Measurements from ENCODE around the gene DAPK2.

DAPK2 gene

GRCh38 chr15:63946524-63947065 lies 99.7 kb downstream of the DAPK2 start:
- TF ChIP-seq, protein P1, sequence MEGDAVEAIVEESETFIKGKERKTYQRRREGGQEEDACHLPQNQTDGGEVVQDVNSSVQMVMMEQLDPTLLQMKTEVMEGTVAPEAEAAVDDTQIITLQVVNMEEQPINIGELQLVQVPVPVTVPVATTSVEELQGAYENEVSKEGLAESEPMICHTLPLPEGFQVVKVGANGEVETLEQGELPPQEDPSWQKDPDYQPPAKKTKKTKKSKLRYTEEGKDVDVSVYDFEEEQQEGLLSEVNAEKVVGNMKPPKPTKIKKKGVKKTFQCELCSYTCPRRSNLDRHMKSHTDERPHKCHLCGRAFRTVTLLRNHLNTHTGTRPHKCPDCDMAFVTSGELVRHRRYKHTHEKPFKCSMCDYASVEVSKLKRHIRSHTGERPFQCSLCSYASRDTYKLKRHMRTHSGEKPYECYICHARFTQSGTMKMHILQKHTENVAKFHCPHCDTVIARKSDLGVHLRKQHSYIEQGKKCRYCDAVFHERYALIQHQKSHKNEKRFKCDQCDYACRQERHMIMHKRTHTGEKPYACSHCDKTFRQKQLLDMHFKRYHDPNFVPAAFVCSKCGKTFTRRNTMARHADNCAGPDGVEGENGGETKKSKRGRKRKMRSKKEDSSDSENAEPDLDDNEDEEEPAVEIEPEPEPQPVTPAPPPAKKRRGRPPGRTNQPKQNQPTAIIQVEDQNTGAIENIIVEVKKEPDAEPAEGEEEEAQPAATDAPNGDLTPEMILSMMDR (IDR thresholded peaks at IDR 0.05; ENCODE audit: insufficient read depth, missing control alignments) = no peak
- no peak for FAIRE-seq
- no peak for DNase-seq (ENCODE audit: insufficient read length, low spot score)

DNA sequence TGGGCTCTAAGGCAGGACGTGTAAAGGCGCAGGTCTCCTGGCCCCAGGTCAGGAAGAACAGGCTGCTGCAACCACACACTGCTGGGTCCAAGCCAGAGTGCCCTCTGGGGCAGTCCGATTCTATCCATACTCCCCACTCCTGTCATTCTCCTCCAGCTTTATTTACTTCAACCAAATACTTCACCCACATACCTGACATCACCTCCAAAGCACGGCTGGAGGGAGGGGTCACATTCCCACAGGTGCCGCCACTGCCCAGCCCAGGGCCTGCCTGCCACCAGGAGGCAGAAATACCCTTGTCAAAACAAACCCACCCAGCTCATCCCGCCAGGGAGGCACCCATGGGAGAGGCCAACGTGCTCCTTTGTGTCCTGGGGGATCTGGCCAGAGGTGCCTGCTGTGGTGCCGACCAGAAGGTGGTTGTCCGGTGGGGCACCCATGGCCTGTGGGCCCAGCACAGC lies 100.4 kb downstream of the DAPK2 start:
- DNase-seq (ENCODE audit: insufficient read length, low spot score) = no peak
- no peak for FAIRE-seq
- TF ChIP-seq, protein P1 (IDR thresholded peaks at IDR 0.05; ENCODE audit: insufficient read depth, missing control alignments) = no peak

- TF ChIP-seq, protein P1 (IDR thresholded peaks at IDR 0.05; ENCODE audit: insufficient read depth, missing control alignments) = peak; percentile 77
- DNase-seq (ENCODE audit: insufficient read length, low spot score) (peak; percentile 46), FAIRE-seq (no peak)
Measured at GRCh38 chr15:63945007-63945788, 101.1 kb downstream of the DAPK2 start.

DNA sequence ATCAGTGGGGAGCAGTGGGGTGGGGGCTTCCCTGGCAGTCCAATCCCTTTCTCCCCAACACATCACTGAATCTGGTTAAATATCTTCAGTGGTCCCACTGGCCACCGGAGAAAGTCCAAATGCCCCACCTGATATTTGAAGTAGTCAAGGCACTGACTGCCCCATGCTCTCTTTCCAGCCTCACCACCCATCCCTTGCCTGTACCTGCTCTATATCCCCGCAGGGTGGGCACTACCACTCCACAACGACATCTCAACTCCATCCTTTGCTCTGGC lies 101.7 kb downstream of the DAPK2 start:
- TF ChIP-seq, protein P1 (IDR thresholded peaks at IDR 0.05; ENCODE audit: insufficient read depth, missing control alignments) = no peak
- FAIRE-seq (no peak), DNase-seq (ENCODE audit: insufficient read length, low spot score) (no peak)

- DNase-seq (ENCODE audit: insufficient read length, low spot score) (no peak), FAIRE-seq (no peak)
- TF ChIP-seq, protein P1 (IDR thresholded peaks at IDR 0.05; ENCODE audit: insufficient read depth, missing control alignments) = no peak
Measured at GRCh38 chr15:63943829-63944680, 102.2 kb downstream of the DAPK2 start.

- no peak for FAIRE-seq
- TF ChIP-seq, protein P1 (IDR thresholded peaks at IDR 0.05; ENCODE audit: insufficient read depth, missing control alignments) = no peak
- DNase-seq (ENCODE audit: insufficient read length, low spot score) = no peak
Measured at GRCh38 chr15:63942486-63943365, 103.6 kb downstream of the DAPK2 start.
